NCI-H2227 treated with DMSO at 0.1 percent for 48 hours (cell line): ENCODE measurements around the gene PRR15L.
"Not testable (repeated sequence)": the region's sequence is repeated elsewhere in the genome, so short reads cannot be mapped to it uniquely, and the experiment has no call there.

ENCODE experiments used
- DNase-seq: peaks from one replicate; lab custom pipeline; 2025; lab: John Stamatoyannopoulos, UW

PRR15L gene

GRCh38 chr17:47935468-47935867 is 22.2 kb downstream of the PRR15L start:
- DNase-seq, result not testable (repeated sequence)

GRCh38 chr17:47934856-47935255 is 22.8 kb downstream of the PRR15L start:
- no peak for DNase-seq

- no peak for DNase-seq
Observed at GRCh38 chr17:47931848-47932247, 25.8 kb downstream of the PRR15L start.

- no peak for DNase-seq
Observed at GRCh38 chr17:47929218-47930000, 28.3 kb downstream of the PRR15L start.

- DNase-seq, result no peak
Observed at GRCh38 chr17:47928415-47928814, 29.3 kb downstream of the PRR15L start.

GRCh38 chr17:47927821-47928400 is 29.8 kb downstream of the PRR15L start:
- no peak for DNase-seq

- no peak for DNase-seq
Observed at GRCh38 chr17:47925678-47925988, 32.0 kb downstream of the PRR15L start.

GRCh38 chr17:47924785-47925677 is 32.7 kb downstream of the PRR15L start:
- DNase-seq, result no peak

GRCh38 chr17:47919889-47920288 is 37.8 kb downstream of the PRR15L start:
- DNase-seq, result not testable (repeated sequence)

GRCh38 chr17:47918991-47919390 is 38.7 kb downstream of the PRR15L start:
- DNase-seq, result no peak

- DNase-seq, result no peak
Observed at GRCh38 chr17:47918006-47918405, 39.7 kb downstream of the PRR15L start.

GRCh38 chr17:47917581-47917980 is 40.1 kb downstream of the PRR15L start:
- DNase-seq, result no peak

GRCh38 chr17:47916489-47917208 is 41.0 kb downstream of the PRR15L start:
- no peak for DNase-seq

- no peak for DNase-seq
Observed at GRCh38 chr17:47915776-47916398, 41.8 kb downstream of the PRR15L start.

- DNase-seq, result no peak
Observed at GRCh38 chr17:47914306-47914948, 43.3 kb downstream of the PRR15L start.

GRCh38 chr17:47913050-47913449 is 44.6 kb downstream of the PRR15L start:
- no peak for DNase-seq

GRCh38 chr17:47907932-47908562 is 49.6 kb downstream of the PRR15L start:
- no peak for DNase-seq

- DNase-seq, result no peak
Observed at GRCh38 chr17:47906443-47906842, 51.2 kb downstream of the PRR15L start.

- no peak for DNase-seq
Observed at GRCh38 chr17:47905221-47905733, 52.4 kb downstream of the PRR15L start.

- no peak for DNase-seq
Observed at GRCh38 chr17:47902039-47902744, 55.5 kb downstream of the PRR15L start.
